ENCODE measurements around the gene KRT7.
"Not testable (repeated sequence)": the region's sequence is repeated elsewhere in the genome, so short reads cannot be mapped to it uniquely, and the experiment has no call there.

Gene KRT7

GRCh38 chr12:52278575-52279421, 45.8 kb downstream of the KRT7 start:
- peak; percentile 23 to 27 for DNase-seq (ENCODE audit: low read depth in 2 of 2)

GRCh38 chr12:52279422-52280318, 46.6 kb downstream of the KRT7 start:
- no peak for DNase-seq (ENCODE audit: low read depth in 2 of 2)

GRCh38 chr12:52280319-52280795, 47.3 kb downstream of the KRT7 start:
- DNase-seq (ENCODE audit: low read depth in 2 of 2) = no peak

GRCh38 chr12:52280796-52281560, 47.9 kb downstream of the KRT7 start:
- DNase-seq (ENCODE audit: low read depth in 2 of 2) = no peak

GRCh38 chr12:52284562-52285171, 51.6 kb downstream of the KRT7 start:
- no peak for DNase-seq (ENCODE audit: low read depth in 2 of 2)

GRCh38 chr12:52285172-52285745, 52.2 kb downstream of the KRT7 start:
- DNase-seq (ENCODE audit: low read depth in 2 of 2) = no peak

GRCh38 chr12:52285851-52286530, 52.9 kb downstream of the KRT7 start:
- DNase-seq (ENCODE audit: low read depth in 2 of 2) = no peak

- not testable (repeated sequence) for DNase-seq (ENCODE audit: low read depth in 2 of 2)
Observed at GRCh38 chr12:52286857-52287785, 54.1 kb downstream of the KRT7 start.

- DNase-seq (ENCODE audit: low read depth in 2 of 2) = not testable (repeated sequence)
Observed at GRCh38 chr12:52287816-52288805, 55.1 kb downstream of the KRT7 start.

- not testable (repeated sequence) for DNase-seq (ENCODE audit: low read depth in 2 of 2)
Observed at GRCh38 chr12:52290483-52291134, 57.6 kb downstream of the KRT7 start.

- no peak for DNase-seq (ENCODE audit: low read depth in 2 of 2)
Observed at GRCh38 chr12:52291267-52291935, 58.4 kb downstream of the KRT7 start, which contains the start of gene KRT81. Gene KRT81, minus strand, starts transcription at chr12:52291534. Its CDS starts 69 bp downstream, at chr12:52291465.

GRCh38 chr12:52293926-52294325, 60.9 kb downstream of the KRT7 start:
- DNase-seq (ENCODE audit: low read depth in 2 of 2) = no peak

GRCh38 chr12:52294803-52295202, 61.8 kb downstream of the KRT7 start:
- DNase-seq (ENCODE audit: low read depth in 2 of 2) = no peak

- DNase-seq (ENCODE audit: low read depth in 2 of 2) = no peak
Observed at GRCh38 chr12:52295663-52296062, 62.6 kb downstream of the KRT7 start.

GRCh38 chr12:52296572-52297215, 63.7 kb downstream of the KRT7 start:
- DNase-seq (ENCODE audit: low read depth in 2 of 2) = no peak

Data from stimulated activated CD8-positive, alpha-beta memory T cell treated with anti-CD3 and anti-CD28 coated beads, Interleukin-15, amount 100 ng/mL, for 4 hours (primary cell).